Effector CD8-positive, alpha-beta T cell (primary cell): Measurements from ENCODE around the gene DIP2A.

Source experiments
- DNase-seq: peaks from one replicate; lab custom pipeline; 2025; lab: John Stamatoyannopoulos, UW

DIP2A gene

GRCh38 chr21:46594276-46594675 lies 135.6 kb downstream of the DIP2A start:
- DNase-seq, result no peak

- DNase-seq, result no peak
Measured at GRCh38 chr21:46596201-46596600, 137.5 kb downstream of the DIP2A start.

GRCh38 chr21:46597031-46597430 lies 138.3 kb downstream of the DIP2A start:
- no peak for DNase-seq

- DNase-seq, result no peak
Measured at GRCh38 chr21:46597896-46598343, 139.2 kb downstream of the DIP2A start.

- DNase-seq, result no peak
Measured at GRCh38 chr21:46598581-46599572, 140.2 kb downstream of the DIP2A start.

- no peak for DNase-seq
Measured at GRCh38 chr21:46600305-46600704, 141.6 kb downstream of the DIP2A start.

GRCh38 chr21:46600978-46601377 lies 142.3 kb downstream of the DIP2A start:
- no peak for DNase-seq

GRCh38 chr21:46603228-46603627 lies 144.5 kb downstream of the DIP2A start:
- no peak for DNase-seq

GRCh38 chr21:46604329-46604974 lies 145.8 kb downstream of the DIP2A start:
- no peak for DNase-seq

GRCh38 chr21:46604975-46605766 lies 146.5 kb downstream of the DIP2A start, which contains the start of gene S100B:
S100B (minus strand) TSS chr21:46605082; CDS start chr21:46602415, 2,667 bp downstream.
- no peak for DNase-seq

- no peak for DNase-seq
Measured at GRCh38 chr21:46605767-46606426, 147.2 kb downstream of the DIP2A start.

- no peak for DNase-seq
Measured at GRCh38 chr21:46606427-46606813, 147.7 kb downstream of the DIP2A start.

- no peak for DNase-seq
Measured at GRCh38 chr21:46607636-46608035, 148.9 kb downstream of the DIP2A start.

- DNase-seq, result no peak
Measured at GRCh38 chr21:46608672-46609111, 150.0 kb downstream of the DIP2A start.

GRCh38 chr21:46610018-46610701 lies 151.5 kb downstream of the DIP2A start:
- no peak for DNase-seq

GRCh38 chr21:46613391-46613790 lies 154.7 kb downstream of the DIP2A start:
- DNase-seq, result no peak

- DNase-seq, result no peak
Measured at GRCh38 chr21:46616050-46616449, 157.4 kb downstream of the DIP2A start.

GRCh38 chr21:46616656-46617055 lies 158.0 kb downstream of the DIP2A start:
- DNase-seq, result no peak

- no peak for DNase-seq
Measured at GRCh38 chr21:46617267-46618051, 158.8 kb downstream of the DIP2A start.
